GM12878 (cell line): ENCODE data around the gene C1QBP. TPM values are rescaled to one million over a fixed set of nuclear protein-coding genes. Genes with fewer than 3 reads are reported as not detected.
"Not testable (repeated sequence)": the region's sequence is repeated elsewhere in the genome, so short reads cannot be mapped to it uniquely, and the experiment has no call there.

Source experiments
- ATAC-seq: fragments of 200-7000 bp; cut with Tn5 transposase; 3 replicates; pipeline ENCODE4 v1.9.1; 2020; ENCODE audit warnings: mild to moderate bottlenecking, moderate library complexity
- BruUV-seq: library from RNA; stranded (reverse); fragments of 400-500 nt; replicated peaks from 2 replicates; lab custom pipeline; 2021; lab: Mats Ljungman, UMichigan
- CTCF ChIA-PET: fragments of 300-600 bp; sonication (Branson Sonifier 250); formaldehyde crosslinking; extraction: SDS; loops from one replicate; lab custom pipeline; 2021; ENCODE audit warnings: inconsistent platforms; lab: Yijun Ruan, JAX
- POLR2A ChIA-PET: fragments of 350-600 bp; formaldehyde crosslinking; extraction: SDS; loops from one replicate; lab custom pipeline; 2021; ENCODE audit warnings: inconsistent platforms; lab: Charles Lee
- RAD21 ChIA-PET: fragments of 300-600 bp; sonication (Branson Sonifier 250); formaldehyde crosslinking; loops from one replicate; lab custom pipeline; 2023; ENCODE audit warnings: antibody characterized with exemption; ENCODE audit not compliant: unreplicated experiment; lab: Charles Lee
- SMC1A ChIA-PET: fragments of 300-600 bp; sonication (Branson Sonifier 250); formaldehyde crosslinking; loops from one replicate; lab custom pipeline; 2023; ENCODE audit not compliant: unreplicated experiment, uncharacterized antibody; lab: Charles Lee
- DNase-seq: peaks from one replicate; pipeline ENCODE4 v3.0.0-alpha.2; 2011; ENCODE audit warnings: low read depth, low spot score
- FAIRE-seq: peaks from 3 replicates; lab custom pipeline; 2011; peaks lifted over from hg19 to GRCh38; lab: Jason Lieb, UNC
- H2AFZ ChIP-seq: 2 replicates; pipeline ENCODE4 v1.6.0; 2011; ENCODE audit warnings: low read depth, low read length, control low read depth; ENCODE audit not compliant: control insufficient read depth
- H3K27ac ChIP-seq: 2 replicates; pipeline ENCODE4 v1.5.1; 2011; ENCODE audit warnings: control low read depth; ENCODE audit not compliant: control insufficient read depth, insufficient read depth
- H3K27me3 ChIP-seq, 2 experiments: replicated peaks in 1 of 2; 2 replicates each; pipeline versions ENCODE4 v1.6.0 to v1.6.1; 2011; ENCODE audit warnings: low read length in 1 of 2; ENCODE audit not compliant: control insufficient read depth in 2 of 2, insufficient read depth in 2 of 2
- H3K36me3 ChIP-seq, 2 experiments: 2 replicates each; pipeline ENCODE4 v1.5.1; 2011; ENCODE audit warnings: low read length in 1 of 2; ENCODE audit not compliant: control insufficient read depth in 2 of 2, insufficient read depth in 2 of 2
- H3K4me1 ChIP-seq: 2 replicates; pipeline ENCODE4 v1.6.1; 2011; ENCODE audit warnings: mild to moderate bottlenecking, low read length, moderate library complexity, mixed read lengths; ENCODE audit not compliant: control insufficient read depth, insufficient read depth
- H3K4me2 ChIP-seq: 2 replicates; pipeline ENCODE4 v1.6.0; 2011; ENCODE audit warnings: control low read depth; ENCODE audit not compliant: control insufficient read depth, insufficient read depth
- H3K4me3 ChIP-seq: fragments of 200-600 bp; sonication (generic); 2 replicates; pipeline ENCODE4 v1.5.1; 2016
- H3K79me2 ChIP-seq: 2 replicates; pipeline ENCODE4 v1.6.0; 2011; ENCODE audit warnings: low read length; ENCODE audit not compliant: control insufficient read depth, insufficient read depth
- H3K9ac ChIP-seq: 2 replicates; pipeline ENCODE4 v1.8.0; 2011; ENCODE audit warnings: low read length, control low read depth, mixed read lengths; ENCODE audit not compliant: control insufficient read depth, insufficient read depth
- H3K9me3 ChIP-seq: replicated peaks from 3 replicates; pipeline ENCODE4 v1.5.1; 2011; ENCODE audit warnings: mild to moderate bottlenecking, low read length; ENCODE audit not compliant: control insufficient read depth, insufficient read depth
- H4K20me1 ChIP-seq: 2 replicates; pipeline ENCODE4 v1.6.0; 2011; ENCODE audit not compliant: control insufficient read depth, insufficient read depth
- BCL3 ChIP-seq: IDR thresholded peaks from 2 replicates; pipeline ENCODE4 v1.6.1; 2011; ENCODE audit warnings: borderline replicate concordance, low read depth, mild to moderate bottlenecking, moderate library complexity, low read length; ENCODE audit not compliant: insufficient read depth, poor library complexity, severe bottlenecking
- E2F4 ChIP-seq: IDR thresholded peaks from 2 replicates; pipeline ENCODE4 v1.6.1; 2012; ENCODE audit warnings: low read depth, low read length, improper control_type of control experiment
- EGR1 ChIP-seq, 2 experiments: IDR thresholded peaks; 1 replicate in 1 of 2; 2 replicates in 1 of 2; pipeline ENCODE4 v1.6.1; 2011 to 2012; ENCODE audit warnings: low read depth in 2 of 2, low read length in 2 of 2, borderline replicate concordance in 1 of 2, mild to moderate bottlenecking in 1 of 2, moderate library complexity in 1 of 2
- ESRRA ChIP-seq: IDR thresholded peaks from 2 replicates; pipeline ENCODE4 v1.6.1; 2012; ENCODE audit warnings: mild to moderate bottlenecking, low read length, improper control_type of control experiment
- FOS ChIP-seq: IDR thresholded peaks from 3 replicates; pipeline ENCODE4 v1.6.1; 2011; ENCODE audit warnings: borderline replicate concordance; ENCODE audit not compliant: insufficient read length; ENCODE audit errors: extremely low read depth
- KAT2A ChIP-seq: conservative IDR thresholded peaks from 2 replicates; pipeline ENCODE4 v1.6.1; 2011; ENCODE audit warnings: low read depth, low read length; ENCODE audit not compliant: control insufficient read depth
- NFYA ChIP-seq: IDR thresholded peaks from 2 replicates; pipeline ENCODE4 v1.6.1; 2011; ENCODE audit warnings: low read depth, mild to moderate bottlenecking, low read length, improper control_type of control experiment, borderline replicate concordance
- RB1 ChIP-seq: fragments of 450-650 bp; formaldehyde crosslinking; IDR thresholded peaks from 2 replicates; pipeline ENCODE4 v1.6.1; 2017; ENCODE audit warnings: mild to moderate bottlenecking, borderline replicate concordance
- SMAD1 ChIP-seq: fragments of 450-650 bp; IDR thresholded peaks from 2 replicates; pipeline ENCODE4 v1.6.1; 2018; ENCODE audit warnings: mild to moderate bottlenecking, low read depth; ENCODE audit not compliant: partially characterized antibody
- ZZZ3 ChIP-seq: IDR thresholded peaks from 2 replicates; pipeline ENCODE4 v1.6.1; 2011; ENCODE audit warnings: low read depth; ENCODE audit not compliant: control insufficient read depth, insufficient read length
- WGBS: methylation state at CpG from one replicate; pipeline ENCODE4 v1.1.6; 2016; ENCODE audit warnings: low lambda C conversion rate; ENCODE audit not compliant: insufficient replicate concordance, insufficient coverage; ENCODE audit errors: missing lambda C conversion rate; 5-methylcytosine and 5-hydroxymethylcytosine counted together
- in situ Hi-C: fragments of 300-500 bp; cut with MboI; formaldehyde crosslinking; loops from 9 replicates; pipeline ENCODE4 v1.14.3; 2018; ENCODE audit warnings: mixed read lengths
- intact Hi-C: fragments of 100-400 bp; cut with micrococcal nuclease; formaldehyde crosslinking; loops from one replicate; pipeline ENCODE4 v1.14.2; 2022; ENCODE audit not compliant: unreplicated experiment
- polyA plus RNA-seq, 11 experiments: library from polyadenylated mRNA; depleted of rRNA in 4 of 11; unstranded in 6 of 11; stranded (reverse) in 5 of 11; fragments of >200 nt; fragmentation: Nextera tagmentation in 4 of 11; fragmentation: Illumina TruSeq in 1 of 11; extraction: Ambion mirVana in 4 of 11; extraction: Trizol in 1 of 11; gene quantifications; 1 replicate in 1 of 11; 2 replicates in 10 of 11; pipeline versions ENCODE4 v1.2.1 to v1.2.3, GENCODE V29; 2011 to 2016; ENCODE audit warnings: inconsistent platforms in 2 of 11, missing spikeins in 2 of 11, low read depth in 1 of 11
- total RNA-seq, 4 experiments: library from RNA; depleted of rRNA in 3 of 4; stranded (reverse); fragments of >200 nt in 3 of 4; fragmentation: Illumina TruSeq in 1 of 4; extraction: Trizol in 1 of 4; gene quantifications; 2 replicates each; pipeline versions ENCODE4 v1.2.1 to v1.2.3, GENCODE V29; 2013 to 2021

C1QBP gene
- total and polyA plus RNA-seq, 10 of the 15 experiments (the other 5 are each of a cell fraction or from before 2014, with no cell fraction given) = 124 to 989 (median 429) TPM

- FAIRE-seq (no peak), ATAC-seq (no peak), DNase-seq (no peak)
- WGBS = 60% methylated on average over 5 of the region's 5 CpGs
- no peaks in the 10 kb centered on the region for H4K20me1 ChIP-seq
- TF ChIP-seq ESRRA (no peak), ZZZ3 (no peak), BCL3 (no peak), FOS (no peak), E2F4 (no peak), SMAD1 (no peak), NFYA (no peak), RB1 (no peak), KAT2A (no peak), EGR1 (IDR thresholded peaks at IDR 0.05; ENCODE audit: borderline replicate concordance in 1 of 2, low read depth in 2 of 2, low read length in 2 of 2) (no peak)
- H3K9ac ChIP-seq = peak overlapping the region; percentile 91
- H3K4me1 ChIP-seq = peaks cover 9% of the 10 kb centered on the region; the same call in 1 of the 2 replicates
- ChIA-PET POLR2A (no interaction called here), CTCF (interaction anchor here (0.9 to 4.5 kb wide), 5 partner anchors 30 to 528 kb away, joined by 3 to 55 read pairs (median 4); no protein-coding TSS in a partner anchor), RAD21 (no interaction called here), SMC1A (interaction anchor here (0.6 to 2.5 kb wide), 4 partner anchors 19 to 189 kb away, joined by 3 to 10 read pairs (median 6); partner anchors contain the start of gene NUP88)
- intact Hi-C loops = loop anchor here (5.0 kb wide), 1 partner anchor 241 kb away; no protein-coding TSS in a partner anchor
- peaks cover 38% of the 10 kb centered on the region for H3K79me2 ChIP-seq
- peak overlapping the region; percentile 81 for H3K4me3 ChIP-seq
- peak overlapping the region; percentile 72 for H3K4me2 ChIP-seq
- no peaks in the 10 kb centered on the region for H3K9me3 ChIP-seq
- H2AFZ ChIP-seq = no peak overlapping the region
- in situ Hi-C loops = no loop called here
- peak overlapping the region; percentile 82 for H3K27ac ChIP-seq
- BruUV-seq = no TSS peak
- H3K27me3 ChIP-seq = no peaks in the 10 kb centered on the region
- H3K36me3 ChIP-seq = peaks cover 19 to 24% of the 10 kb centered on the region in 2 experiments; a peak in 3 of 4 replicates
Measured at GRCh38 chr17:5437721-5438317, 1.1 kb downstream of the C1QBP start.

GRCh38 chr17:5435781-5436315, 3.1 kb downstream of the C1QBP start:
- H3K9ac ChIP-seq, H3K27me3 ChIP-seq, BruUV-seq, H3K4me1 ChIP-seq, H4K20me1 ChIP-seq, H2AFZ ChIP-seq, FAIRE-seq, ATAC-seq, H3K9me3 ChIP-seq, DNase-seq, in situ Hi-C loops, H3K27ac ChIP-seq: not testable (repeated sequence)
- Histone ChIP-seq H3K4me2 (0 out of 2 replicates have a peak overlapping the region, but pooled peaks have one; percentile 5), H3K36me3 (peaks cover 26 to 37% of the 10 kb centered on the region in 2 experiments), H3K79me2 (peaks cover 38% of the 10 kb centered on the region), H3K4me3 (peak overlapping the region; percentile 81; the same call in 1 of the 2 replicates)
- POLR2A ChIA-PET = interaction anchor here (0.6 to 1.0 kb wide), 6 partner anchors 8 to 730 kb away, joined by 3 to 5 read pairs (median 3); partner anchors contain the start of genes NUP88 and RPAIN
- SMC1A ChIA-PET = interaction anchor here (1.1 to 1.8 kb wide), 5 partner anchors 12 to 323 kb away, joined by 3 to 4 read pairs (median 3); no protein-coding TSS in a partner anchor
- WGBS = 60% methylated on average over 5 of the region's 12 CpGs
- CTCF ChIA-PET = interaction anchor here (0.6 to 1.9 kb wide), 4 partner anchors 17 to 243 kb away, joined by 3 to 6 read pairs (median 4); partner anchors contain the start of gene NUP88
- RAD21 ChIA-PET = interaction anchor here (0.7 to 1.1 kb wide), 3 partner anchors 16 to 1211 kb away, joined by 3 to 4 read pairs (median 3); partner anchors contain the start of genes NUP88 and RPAIN
- intact Hi-C loops = loop anchor here (5.0 kb wide), 1 partner anchor 239 kb away; no protein-coding TSS in a partner anchor
